ENCODE data around the gene NLGN4X.

Gene NLGN4X

DNA sequence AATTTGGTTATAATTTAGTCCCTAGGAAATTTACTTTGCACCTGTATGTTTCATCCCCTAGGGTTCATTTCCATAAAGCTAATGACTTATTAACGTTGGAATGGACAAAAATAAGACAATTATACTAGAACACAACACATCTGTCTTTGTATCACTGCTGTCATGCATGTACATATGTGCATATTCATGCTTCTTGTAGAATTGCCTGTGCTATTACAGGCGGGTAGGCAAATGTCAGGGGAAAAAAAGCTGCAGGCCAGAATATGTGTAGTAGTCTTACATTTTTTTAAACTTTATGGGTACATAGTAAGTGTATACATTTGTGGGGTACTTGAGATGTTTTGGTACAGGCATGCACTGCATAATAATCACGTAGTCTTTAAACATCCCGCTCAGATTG, 209.6 kb downstream of the NLGN4X start:
- Histone ChIP-seq H2AFZ (ENCODE audit: low read depth, low read length) (no peak overlapping the region), H3K9me3 (ENCODE audit: insufficient read depth, low read length) (no peaks in the 10 kb centered on the region), H3K36me3 (replicated peaks; ENCODE audit: low read depth, low read length) (no peaks in the 10 kb centered on the region), H3K4me2 (ENCODE audit: low read length) (no peak overlapping the region), H3K4me3 (ENCODE audit: low read length) (no peak overlapping the region), H3K9ac (ENCODE audit: low read length) (no peak overlapping the region), H3K79me2 (ENCODE audit: low read length) (no peaks in the 10 kb centered on the region), H3K27ac (ENCODE audit: low read length) (no peak overlapping the region), H3K4me1 (ENCODE audit: low read length) (no peaks in the 10 kb centered on the region), H4K20me1 (ENCODE audit: insufficient read depth, low read length) (no peaks in the 10 kb centered on the region), H3K27me3 (ENCODE audit: low read depth, low read length) (no peaks in the 10 kb centered on the region)
- TF ChIP-seq, protein P1, sequence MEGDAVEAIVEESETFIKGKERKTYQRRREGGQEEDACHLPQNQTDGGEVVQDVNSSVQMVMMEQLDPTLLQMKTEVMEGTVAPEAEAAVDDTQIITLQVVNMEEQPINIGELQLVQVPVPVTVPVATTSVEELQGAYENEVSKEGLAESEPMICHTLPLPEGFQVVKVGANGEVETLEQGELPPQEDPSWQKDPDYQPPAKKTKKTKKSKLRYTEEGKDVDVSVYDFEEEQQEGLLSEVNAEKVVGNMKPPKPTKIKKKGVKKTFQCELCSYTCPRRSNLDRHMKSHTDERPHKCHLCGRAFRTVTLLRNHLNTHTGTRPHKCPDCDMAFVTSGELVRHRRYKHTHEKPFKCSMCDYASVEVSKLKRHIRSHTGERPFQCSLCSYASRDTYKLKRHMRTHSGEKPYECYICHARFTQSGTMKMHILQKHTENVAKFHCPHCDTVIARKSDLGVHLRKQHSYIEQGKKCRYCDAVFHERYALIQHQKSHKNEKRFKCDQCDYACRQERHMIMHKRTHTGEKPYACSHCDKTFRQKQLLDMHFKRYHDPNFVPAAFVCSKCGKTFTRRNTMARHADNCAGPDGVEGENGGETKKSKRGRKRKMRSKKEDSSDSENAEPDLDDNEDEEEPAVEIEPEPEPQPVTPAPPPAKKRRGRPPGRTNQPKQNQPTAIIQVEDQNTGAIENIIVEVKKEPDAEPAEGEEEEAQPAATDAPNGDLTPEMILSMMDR (IDR thresholded peaks at IDR 0.05; ENCODE audit: low read depth, low read length), result no peak
- no peak for TF ChIP-seq EZH2phosphoT487 (IDR thresholded peaks at IDR 0.05; ENCODE audit: low read depth)

DNA sequence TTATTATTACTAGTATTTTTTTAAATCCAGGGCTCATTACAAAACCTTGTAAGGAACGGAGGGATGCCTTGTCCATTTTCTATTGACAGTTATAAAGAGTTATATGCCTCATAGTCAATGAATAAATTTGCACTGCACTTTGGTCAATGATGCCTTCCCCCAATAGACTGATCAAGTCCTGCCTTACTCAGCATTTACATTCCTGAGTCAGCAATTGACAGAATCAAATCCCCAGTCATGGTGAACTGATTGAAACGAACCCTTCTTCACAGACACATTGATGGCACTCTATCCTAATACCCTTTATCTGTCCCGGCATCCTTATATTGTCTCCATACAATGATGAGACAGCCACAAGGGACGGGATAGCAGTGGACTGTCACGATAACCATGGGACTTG, 213.2 kb downstream of the NLGN4X start:
- Histone ChIP-seq H2AFZ (ENCODE audit: low read depth, low read length) (no peak overlapping the region), H3K4me1 (ENCODE audit: low read length) (no peaks in the 10 kb centered on the region), H3K9me3 (ENCODE audit: insufficient read depth, low read length) (no peaks in the 10 kb centered on the region), H4K20me1 (ENCODE audit: insufficient read depth, low read length) (no peaks in the 10 kb centered on the region), H3K27me3 (ENCODE audit: low read depth, low read length) (no peaks in the 10 kb centered on the region), H3K4me2 (ENCODE audit: low read length) (no peak overlapping the region), H3K9ac (ENCODE audit: low read length) (no peak overlapping the region), H3K27ac (ENCODE audit: low read length) (no peak overlapping the region), H3K79me2 (ENCODE audit: low read length) (no peaks in the 10 kb centered on the region), H3K4me3 (ENCODE audit: low read length) (no peak overlapping the region), H3K36me3 (replicated peaks; ENCODE audit: low read depth, low read length) (no peaks in the 10 kb centered on the region)
- TF ChIP-seq EZH2phosphoT487 (IDR thresholded peaks at IDR 0.05; ENCODE audit: low read depth), result no peak
- TF ChIP-seq, protein P1 (IDR thresholded peaks at IDR 0.05; ENCODE audit: low read depth, low read length), result no peak

DNA sequence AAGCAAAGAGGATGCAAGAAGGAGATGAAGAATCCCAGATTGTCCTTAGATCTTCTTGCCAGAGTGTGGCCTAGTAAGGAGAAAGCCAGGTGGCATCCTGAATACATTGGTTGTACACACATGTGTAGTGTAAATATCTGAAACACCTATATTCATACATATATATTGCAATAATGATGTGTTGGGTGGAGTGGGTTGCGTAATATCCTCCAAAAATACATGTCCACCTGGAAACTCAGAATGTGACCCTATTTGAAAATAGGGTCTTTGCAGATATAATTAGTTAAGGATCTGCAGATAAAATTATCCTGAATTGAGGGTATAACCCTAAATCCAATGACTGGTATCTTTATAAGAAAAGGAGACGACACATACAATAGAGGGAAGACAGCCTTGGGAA, 216.3 kb downstream of the NLGN4X start:
- Histone ChIP-seq H3K79me2 (ENCODE audit: low read length) (no peaks in the 10 kb centered on the region), H2AFZ (ENCODE audit: low read depth, low read length) (no peak overlapping the region)
- TF ChIP-seq, protein P1 (IDR thresholded peaks at IDR 0.05; ENCODE audit: low read depth, low read length), result no peak
- no peak for TF ChIP-seq EZH2phosphoT487 (IDR thresholded peaks at IDR 0.05; ENCODE audit: low read depth)

DNA sequence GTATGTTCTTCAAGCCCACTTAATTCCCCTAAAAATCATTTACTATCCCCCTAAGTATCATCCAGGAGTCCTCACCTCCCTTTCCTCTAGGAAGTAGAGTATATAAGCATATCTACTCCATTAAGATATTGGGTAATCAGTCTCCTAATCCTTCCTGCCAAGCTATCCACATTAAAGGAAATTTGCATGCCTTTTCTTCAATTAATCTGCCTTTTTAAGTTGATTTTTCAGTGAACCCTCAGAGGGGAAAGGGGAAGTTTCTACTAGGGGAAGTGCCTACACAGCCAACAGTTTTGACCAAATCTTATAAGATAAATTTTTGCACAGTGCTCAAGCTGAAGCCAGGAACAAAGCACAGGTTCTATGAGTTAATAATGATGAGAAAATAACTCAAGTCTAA, 222.8 kb downstream of the NLGN4X start:
- no peak overlapping the region for H3K27ac ChIP-seq (ENCODE audit: low read length)
- H3K4me3 ChIP-seq (ENCODE audit: low read length), result no peak overlapping the region
- H2AFZ ChIP-seq (ENCODE audit: low read depth, low read length), result no peak overlapping the region
- TF ChIP-seq EZH2phosphoT487 (IDR thresholded peaks at IDR 0.05; ENCODE audit: low read depth), result no peak
- TF ChIP-seq, protein P1 (IDR thresholded peaks at IDR 0.05; ENCODE audit: low read depth, low read length), result no peak
- no peaks in the 10 kb centered on the region for H4K20me1 ChIP-seq (ENCODE audit: insufficient read depth, low read length)
- no peaks in the 10 kb centered on the region for H3K9me3 ChIP-seq (ENCODE audit: insufficient read depth, low read length)
- H3K27me3 ChIP-seq (ENCODE audit: low read depth, low read length), result no peaks in the 10 kb centered on the region
- no peaks in the 10 kb centered on the region for H3K36me3 ChIP-seq (replicated peaks; ENCODE audit: low read depth, low read length)
- H3K9ac ChIP-seq (ENCODE audit: low read length), result no peak overlapping the region
- no peaks in the 10 kb centered on the region for H3K4me1 ChIP-seq (ENCODE audit: low read length)
- H3K79me2 ChIP-seq (ENCODE audit: low read length), result no peaks in the 10 kb centered on the region
- H3K4me2 ChIP-seq (ENCODE audit: low read length), result no peak overlapping the region

More for the DNA sequence above, 216.3 kb downstream of the NLGN4X start:
- H3K4me1 ChIP-seq (ENCODE audit: low read length), result no peaks in the 10 kb centered on the region
- H3K9me3 ChIP-seq (ENCODE audit: insufficient read depth, low read length), result no peaks in the 10 kb centered on the region
- H3K27me3 ChIP-seq (ENCODE audit: low read depth, low read length), result no peaks in the 10 kb centered on the region
- no peak overlapping the region for H3K9ac ChIP-seq (ENCODE audit: low read length)
- no peak overlapping the region for H3K27ac ChIP-seq (ENCODE audit: low read length)
- no peaks in the 10 kb centered on the region for H4K20me1 ChIP-seq (ENCODE audit: insufficient read depth, low read length)
- no peak overlapping the region for H3K4me2 ChIP-seq (ENCODE audit: low read length)
- H3K4me3 ChIP-seq (ENCODE audit: low read length), result no peak overlapping the region
- H3K36me3 ChIP-seq (replicated peaks; ENCODE audit: low read depth, low read length), result no peaks in the 10 kb centered on the region
